HG03135 (cell line): ENCODE data around the gene NOTUM.

Experiments
- ATAC-seq: cut with Tn5 transposase; IDR thresholded peaks from one replicate; pipeline ENCODE4 v1.9.1; 2021; ENCODE audit warnings: mild to moderate bottlenecking, moderate library complexity; ENCODE audit not compliant: unreplicated experiment

The NOTUM gene

GRCh38 chr17:81940538-81941483, 20.2 kb downstream of the NOTUM start:
- no peak for ATAC-seq

GRCh38 chr17:81939881-81940385, 21.1 kb downstream of the NOTUM start:
- ATAC-seq = no peak

- ATAC-seq = no peak
Observed at GRCh38 chr17:81939218-81939617, 21.8 kb downstream of the NOTUM start.

- no peak for ATAC-seq
Observed at GRCh38 chr17:81935709-81936084, 25.3 kb downstream of the NOTUM start.

- ATAC-seq = no peak
Observed at GRCh38 chr17:81934850-81935708, 25.9 kb downstream of the NOTUM start.

- ATAC-seq = no peak
Observed at GRCh38 chr17:81934098-81934757, 26.8 kb downstream of the NOTUM start.

- no peak for ATAC-seq
Observed at GRCh38 chr17:81933178-81933699, 27.7 kb downstream of the NOTUM start.

GRCh38 chr17:81932333-81932983, 28.5 kb downstream of the NOTUM start:
- ATAC-seq = no peak

GRCh38 chr17:81931557-81932332, 29.2 kb downstream of the NOTUM start:
- ATAC-seq = no peak

GRCh38 chr17:81931189-81931556, 29.8 kb downstream of the NOTUM start:
- ATAC-seq = no peak

- no peak for ATAC-seq
Observed at GRCh38 chr17:81930142-81931125, 30.6 kb downstream of the NOTUM start.

- no peak for ATAC-seq
Observed at GRCh38 chr17:81929253-81930141, 31.5 kb downstream of the NOTUM start.

GRCh38 chr17:81928544-81929252, 32.3 kb downstream of the NOTUM start:
- ATAC-seq = no peak

GRCh38 chr17:81927653-81928543, 33.1 kb downstream of the NOTUM start, which contains the start of gene MAFG:
Gene MAFG (minus strand): TSS chr17:81927735. CDS start chr17:81923185, 4,550 bp downstream.
- peak; percentile 64 for ATAC-seq

GRCh38 chr17:81927152-81927652, 33.8 kb downstream of the NOTUM start:
- no peak for ATAC-seq
